Keratinocyte (primary cell): Measurements from ENCODE around the gene SMIM14. TPM values are rescaled to one million over a fixed set of nuclear protein-coding genes. Genes with fewer than 3 reads are reported as not detected.
"Not testable (repeated sequence)": the region's sequence is repeated elsewhere in the genome, so short reads cannot be mapped to it uniquely, and the experiment has no call there.

ENCODE experiments used
- DNase-seq: peaks from one replicate; pipeline ENCODE4 v3.0.0-alpha.2; 2011; ENCODE audit warnings: low read depth, missing footprints, low spot score
- FAIRE-seq: peaks from 2 replicates; lab custom pipeline; 2011; peaks lifted over from hg19 to GRCh38; lab: Jason Lieb, UNC
- H2AFZ ChIP-seq: 2 replicates; pipeline ENCODE4 v1.6.0; 2012; ENCODE audit warnings: low read length, control low read depth, inconsistent platforms; ENCODE audit not compliant: control insufficient read depth
- H3K27ac ChIP-seq: 2 replicates; pipeline ENCODE4 v1.5.1; 2011; ENCODE audit warnings: low read length; ENCODE audit not compliant: control insufficient read depth, insufficient read depth
- H3K27me3 ChIP-seq: 3 replicates; pipeline ENCODE4 v1.6.0; 2011; ENCODE audit warnings: low read length; ENCODE audit not compliant: control insufficient read depth, insufficient read depth; ENCODE audit errors: extremely low read depth
- H3K36me3 ChIP-seq, 2 experiments: 2 replicates in 1 of 2; 3 replicates in 1 of 2; pipeline ENCODE4 v1.5.1; 2011; ENCODE audit warnings: low read length in 2 of 2, mild to moderate bottlenecking in 1 of 2; ENCODE audit not compliant: control insufficient read depth in 2 of 2, insufficient read depth in 2 of 2; ENCODE audit errors: extremely low read depth in 1 of 2
- H3K4me1 ChIP-seq: 3 replicates; pipeline ENCODE4 v1.5.1; 2011; ENCODE audit warnings: low read length; ENCODE audit not compliant: control insufficient read depth, insufficient read depth; ENCODE audit errors: extremely low read depth
- H3K4me2 ChIP-seq: 3 replicates; pipeline ENCODE4 v1.6.0; 2011; ENCODE audit warnings: low read depth, low read length; ENCODE audit not compliant: control insufficient read depth, insufficient read depth; ENCODE audit errors: extremely low read depth
- H3K4me3 ChIP-seq, 3 experiments: fragments of 200-600 bp in 1 of 3; sonication (generic) in 1 of 3; 2 replicates in 2 of 3; 3 replicates in 1 of 3; pipeline ENCODE4 v1.5.1; 2011 to 2016; ENCODE audit warnings: low read length in 3 of 3, mild to moderate bottlenecking in 3 of 3, control low read depth in 2 of 3, inconsistent platforms in 1 of 3, low read depth in 1 of 3, mixed read lengths in 1 of 3, mixed run types in 1 of 3, moderate library complexity in 1 of 3; ENCODE audit not compliant: control insufficient read depth in 2 of 3, insufficient read depth in 2 of 3; ENCODE audit errors: extremely low read depth in 1 of 3
- H3K79me2 ChIP-seq: 2 replicates; pipeline ENCODE4 v1.6.0; 2012; ENCODE audit warnings: low read length; ENCODE audit not compliant: control insufficient read depth, insufficient read depth
- H3K9ac ChIP-seq: 3 replicates; pipeline ENCODE4 v1.6.0; 2011; ENCODE audit warnings: low read length; ENCODE audit not compliant: control insufficient read depth, insufficient read depth; ENCODE audit errors: extremely low read depth
- H3K9me1 ChIP-seq: 3 replicates; pipeline ENCODE4 v1.6.0; 2011; ENCODE audit warnings: low read length; ENCODE audit not compliant: control insufficient read depth, insufficient read depth; ENCODE audit errors: extremely low read depth
- H3K9me3 ChIP-seq: 2 replicates; pipeline ENCODE4 v1.5.1; 2012; ENCODE audit warnings: low read depth, low read length; ENCODE audit not compliant: control insufficient read depth
- H4K20me1 ChIP-seq: 3 replicates; pipeline ENCODE4 v1.6.0; 2011; ENCODE audit warnings: low read length; ENCODE audit not compliant: control insufficient read depth, insufficient read depth; ENCODE audit errors: extremely low read depth
- CTCF ChIP-seq, 3 experiments: IDR thresholded peaks in 1 of 3; conservative IDR thresholded peaks in 1 of 3; optimal IDR thresholded peaks in 1 of 3; 2 replicates in 2 of 3; 3 replicates in 1 of 3; pipeline versions ENCODE3 to v1.5.1; 2011; ENCODE audit warnings: low read length in 3 of 3, mild to moderate bottlenecking in 3 of 3, moderate library complexity in 2 of 3, control low read depth in 1 of 3, inconsistent platforms in 1 of 3; ENCODE audit not compliant: insufficient read depth in 2 of 3; ENCODE audit errors: extremely low read depth in 1 of 3
- EZH2 ChIP-seq: IDR thresholded peaks from one replicate; pipeline ENCODE4 v1.6.1; 2012; ENCODE audit warnings: inconsistent platforms, mild to moderate bottlenecking, low read length, moderate library complexity
- dilution Hi-C: fragments of 300-500 bp; cut with MboI; formaldehyde crosslinking; loops from one replicate; pipeline ENCODE4 v1.7.0; 2020; ENCODE audit warnings: low sequenced_read_pairs; ENCODE audit not compliant: extremely low pct_ligation_motif_present
- polyA plus RNA-seq, 5 experiments: library from polyadenylated mRNA; depleted of rRNA in 3 of 5; stranded (reverse) in 3 of 5; stranded (forward) in 1 of 5; unstranded in 1 of 5; fragments of >200 nt; gene quantifications; 1 replicate in 1 of 5; 2 replicates in 3 of 5; 3 replicates in 1 of 5; pipeline versions ENCODE4 v1.2.1 to v1.2.3, GENCODE V29; 2011 to 2012; ENCODE audit warnings: missing spikeins in 2 of 5, low read depth in 1 of 5, low replicate concordance in 1 of 5

The SMIM14 gene
- polyA plus RNA-seq, 1 donor (not counting 4 experiments of a cell fraction or from before 2014, with no cell fraction given), result 13.9 TPM

- Histone ChIP-seq H2AFZ (no peak overlapping the region), H3K9me1 (no peaks in the 10 kb centered on the region), H3K4me2 (no peak overlapping the region), H3K4me1 (peaks cover 8% of the 10 kb centered on the region), H3K27me3 (no peaks in the 10 kb centered on the region), H3K4me3 (no peak overlapping the region), H3K36me3 (peaks cover 0 to 2% of the 10 kb centered on the region in 2 experiments), H3K9me3 (peaks cover 2% of the 10 kb centered on the region), H3K79me2 (no peaks in the 10 kb centered on the region), H3K9ac (no peak overlapping the region), H4K20me1 (no peaks in the 10 kb centered on the region), H3K27ac (no peak overlapping the region)
- DNase-seq, result no peak
- TF ChIP-seq CTCF (optimal IDR thresholded peaks at IDR 0.05 in 1 of 3, IDR thresholded peaks at IDR 0.05 in 1 of 3, conservative IDR thresholded peaks at IDR 0.05 in 1 of 3; ENCODE audit: extremely low read depth in 1 of 3, insufficient read depth in 2 of 3, low read length in 3 of 3) (no peak), EZH2 (no peak)
- FAIRE-seq, result no peak
- dilution Hi-C loops, result no loop called here
Observed at GRCh38 chr4:39533541-39533940, 105.1 kb downstream of the SMIM14 start.

GRCh38 chr4:39532237-39532636, 106.4 kb downstream of the SMIM14 start:
- H4K20me1 ChIP-seq, FAIRE-seq, DNase-seq, H3K9ac ChIP-seq, dilution Hi-C loops, H3K79me2 ChIP-seq, H3K36me3 ChIP-seq, H3K4me3 ChIP-seq, H3K9me3 ChIP-seq, H3K9me1 ChIP-seq, H3K4me2 ChIP-seq, H2AFZ ChIP-seq, H3K27ac ChIP-seq, H3K4me1 ChIP-seq, H3K27me3 ChIP-seq: not testable (repeated sequence)

- Histone ChIP-seq H3K79me2 (peaks cover 15% of the 10 kb centered on the region), H3K4me2 (no peak overlapping the region), H4K20me1 (no peaks in the 10 kb centered on the region), H3K27me3 (no peaks in the 10 kb centered on the region), H3K4me3 (no peak overlapping the region), H3K27ac (no peak overlapping the region), H2AFZ (no peak overlapping the region), H3K9ac (no peak overlapping the region), H3K4me1 (peaks cover 9% of the 10 kb centered on the region), H3K36me3 (peaks cover 0 to 2% of the 10 kb centered on the region in 2 experiments), H3K9me3 (peaks cover 2% of the 10 kb centered on the region), H3K9me1 (no peaks in the 10 kb centered on the region)
- dilution Hi-C loops, result no loop called here
- no peak for TF ChIP-seq CTCF (optimal IDR thresholded peaks at IDR 0.05 in 1 of 3, IDR thresholded peaks at IDR 0.05 in 1 of 3, conservative IDR thresholded peaks at IDR 0.05 in 1 of 3; ENCODE audit: extremely low read depth in 1 of 3, insufficient read depth in 2 of 3, low read length in 3 of 3)
- no peak for TF ChIP-seq EZH2
- FAIRE-seq, result no peak
- DNase-seq, result no peak
Observed at GRCh38 chr4:39530682-39531081, 108.0 kb downstream of the SMIM14 start.
